GM19023 (cell line): ENCODE results near the gene CYP4X1.
"Not testable (repeated sequence)": the region's sequence is repeated elsewhere in the genome, so short reads cannot be mapped to it uniquely, and the experiment has no call there.

Experiments used
- ATAC-seq: cut with Tn5 transposase; IDR thresholded peaks from one replicate; pipeline ENCODE4 v1.9.1; 2021; ENCODE audit warnings: mild to moderate bottlenecking, moderate library complexity; ENCODE audit not compliant: unreplicated experiment

The CYP4X1 gene

DNA sequence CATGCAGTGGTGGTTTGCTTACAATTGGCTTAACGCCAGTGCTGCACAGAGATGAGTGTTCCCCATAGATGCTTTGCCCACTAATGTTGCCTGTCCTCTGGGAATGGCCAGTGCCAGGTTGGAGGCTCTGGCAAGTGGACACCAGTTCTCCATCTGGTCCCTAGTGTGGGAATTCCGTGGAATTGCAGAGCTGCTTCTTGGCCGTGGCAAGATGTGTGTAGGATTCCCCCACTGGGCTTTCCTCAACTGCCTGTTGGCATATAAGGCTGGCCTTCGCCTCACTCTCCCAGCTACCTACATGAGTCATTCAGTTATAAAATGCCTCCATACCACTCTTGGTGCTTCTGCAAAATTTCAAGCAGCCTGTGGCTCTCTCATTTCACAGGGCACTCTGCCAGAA, 45.6 kb downstream of the CYP4X1 start:
- ATAC-seq: not testable (repeated sequence)

GRCh38 chr1:47069509-47069908, 46.0 kb downstream of the CYP4X1 start:
- ATAC-seq: not testable (repeated sequence)

DNA sequence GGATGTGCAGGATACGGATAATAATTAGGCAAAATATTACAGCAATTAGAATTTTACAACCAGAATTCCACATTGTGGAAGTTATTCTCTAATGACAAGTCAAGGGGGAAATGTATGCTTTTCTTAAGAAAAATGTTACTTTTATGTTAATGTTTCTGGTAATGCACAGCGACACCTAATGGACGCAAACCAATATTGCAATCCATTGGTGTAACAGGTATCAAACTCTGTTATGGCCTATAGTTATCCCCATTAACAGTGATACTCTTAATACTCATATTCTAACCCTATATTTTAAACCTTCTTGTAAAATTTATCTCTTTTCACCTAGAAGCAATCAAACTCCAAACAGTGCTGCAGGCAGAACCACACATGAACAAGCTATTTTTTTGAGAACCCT, 65.9 kb downstream of the CYP4X1 start:
- not testable (repeated sequence) for ATAC-seq

DNA sequence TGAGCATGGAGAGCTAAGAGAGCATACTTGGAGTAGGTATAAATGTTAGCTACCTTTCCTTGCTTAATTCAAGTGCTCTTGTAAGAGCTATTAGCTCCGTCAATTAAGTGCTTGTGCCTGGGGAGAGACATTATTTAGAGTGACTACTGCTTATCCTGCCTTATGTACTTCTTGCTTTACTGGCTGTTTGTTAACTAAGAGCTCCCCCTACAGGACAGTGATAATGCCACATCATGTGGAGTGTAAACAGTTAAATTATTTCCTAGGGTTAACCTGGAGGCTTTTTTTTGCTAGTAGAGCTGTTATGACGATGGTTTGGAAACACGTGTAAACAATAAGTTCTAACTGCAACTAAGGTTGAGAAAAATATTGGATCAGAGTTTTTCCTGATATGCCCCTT, 68.0 kb downstream of the CYP4X1 start:
- not testable (repeated sequence) for ATAC-seq
